ENCODE data around the gene HPSE2.

The HPSE2 gene

GRCh38 chr10:98951269-98952000 is 284.2 kb downstream of the HPSE2 start:
- TF ChIP-seq TAF1 (IDR thresholded peaks at IDR 0.05; ENCODE audit: borderline replicate concordance, insufficient read depth, low read length) (no peak), FOXP2 (optimal IDR thresholded peaks at IDR 0.05; ENCODE audit: borderline replicate concordance, extremely low read depth, extremely low read length, insufficient read depth) (no peak), SIN3A (IDR thresholded peaks at IDR 0.05; ENCODE audit: borderline replicate concordance, insufficient read depth, low read length) (no peak), POLR2AphosphoS5 (IDR thresholded peaks at IDR 0.05; ENCODE audit: low read depth, low read length) (no peak), REST (IDR thresholded peaks at IDR 0.05; ENCODE audit: insufficient read depth in 1 of 2, low read depth in 2 of 2, low read length in 2 of 2) (no peak)

- TF ChIP-seq FOXP2 (optimal IDR thresholded peaks at IDR 0.05; ENCODE audit: borderline replicate concordance, extremely low read depth, extremely low read length, insufficient read depth), result no peak
- no peak for TF ChIP-seq TAF1 (IDR thresholded peaks at IDR 0.05; ENCODE audit: borderline replicate concordance, insufficient read depth, low read length)
- TF ChIP-seq POLR2AphosphoS5 (IDR thresholded peaks at IDR 0.05; ENCODE audit: low read depth, low read length), result no peak
- no peak for TF ChIP-seq SIN3A (IDR thresholded peaks at IDR 0.05; ENCODE audit: borderline replicate concordance, insufficient read depth, low read length)
- TF ChIP-seq REST (IDR thresholded peaks at IDR 0.05; ENCODE audit: insufficient read depth in 1 of 2, low read depth in 2 of 2, low read length in 2 of 2), result no peak
Observed at GRCh38 chr10:98950106-98950505, 285.5 kb downstream of the HPSE2 start.

GRCh38 chr10:98949306-98949705 is 286.3 kb downstream of the HPSE2 start:
- no peak for TF ChIP-seq POLR2AphosphoS5 (IDR thresholded peaks at IDR 0.05; ENCODE audit: low read depth, low read length)
- no peak for TF ChIP-seq REST (IDR thresholded peaks at IDR 0.05; ENCODE audit: insufficient read depth in 1 of 2, low read depth in 2 of 2, low read length in 2 of 2)
- TF ChIP-seq TAF1 (IDR thresholded peaks at IDR 0.05; ENCODE audit: borderline replicate concordance, insufficient read depth, low read length), result no peak
- no peak for TF ChIP-seq SIN3A (IDR thresholded peaks at IDR 0.05; ENCODE audit: borderline replicate concordance, insufficient read depth, low read length)
- TF ChIP-seq FOXP2 (optimal IDR thresholded peaks at IDR 0.05; ENCODE audit: borderline replicate concordance, extremely low read depth, extremely low read length, insufficient read depth), result no peak

GRCh38 chr10:98943681-98944080 is 292.0 kb downstream of the HPSE2 start:
- TF ChIP-seq TAF1 (IDR thresholded peaks at IDR 0.05; ENCODE audit: borderline replicate concordance, insufficient read depth, low read length) (no peak), SIN3A (IDR thresholded peaks at IDR 0.05; ENCODE audit: borderline replicate concordance, insufficient read depth, low read length) (no peak), FOXP2 (optimal IDR thresholded peaks at IDR 0.05; ENCODE audit: borderline replicate concordance, extremely low read depth, extremely low read length, insufficient read depth) (no peak), POLR2AphosphoS5 (IDR thresholded peaks at IDR 0.05; ENCODE audit: low read depth, low read length) (no peak), REST (IDR thresholded peaks at IDR 0.05; ENCODE audit: insufficient read depth in 1 of 2, low read depth in 2 of 2, low read length in 2 of 2) (no peak)

Measured in PFSK-1 (cell line).